GF-D8 (cell line): Measurements from ENCODE around the gene SPATA1.

Experiments used
- DNase-seq: peaks from one replicate; lab custom pipeline; 2025; lab: John Stamatoyannopoulos, UW

SPATA1 gene

GRCh38 chr1:84508510-84508909 is 2.3 kb downstream of the SPATA1 start:
- DNase-seq = no peak

DNA sequence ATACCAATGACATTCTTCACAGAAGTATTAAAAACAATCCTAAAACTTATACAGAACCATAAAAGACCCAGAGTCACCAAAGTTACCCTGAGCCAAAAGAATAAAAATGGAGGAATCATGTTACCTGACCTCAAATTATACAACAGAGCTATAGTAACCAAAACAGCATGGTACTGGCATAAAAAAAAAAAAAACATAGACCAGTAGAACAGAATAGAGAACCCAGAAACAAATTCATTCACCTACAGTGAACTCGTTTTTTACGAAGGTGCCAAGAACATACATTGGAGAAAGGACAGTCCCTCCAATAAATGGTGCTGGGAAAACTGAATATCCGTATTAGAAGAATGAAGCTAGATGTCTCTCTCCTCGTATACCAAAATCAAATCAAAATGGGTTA is 2.8 kb downstream of the SPATA1 start:
- no peak for DNase-seq

- no peak for DNase-seq
Observed at GRCh38 chr1:84510165-84510564, 4.0 kb downstream of the SPATA1 start.

DNA sequence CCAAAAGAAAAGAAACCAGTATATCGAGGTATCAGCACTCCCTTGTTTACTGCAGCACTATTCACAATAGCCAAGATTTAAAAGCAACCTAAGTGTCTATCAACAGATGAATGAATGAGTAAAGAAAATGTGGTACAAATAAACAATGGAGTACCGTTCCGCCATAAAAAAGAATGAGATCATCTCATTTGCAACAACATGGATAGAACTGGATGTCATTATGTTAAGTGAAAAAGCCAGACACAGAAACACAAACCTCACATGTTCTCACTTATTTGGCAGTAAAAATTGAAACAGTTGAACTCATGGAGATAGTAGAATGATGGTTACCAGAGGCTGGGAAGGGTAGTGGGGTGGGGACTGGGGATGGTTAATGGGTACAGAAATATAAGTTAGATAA is 4.5 kb downstream of the SPATA1 start:
- no peak for DNase-seq

- DNase-seq = no peak
Observed at GRCh38 chr1:84524590-84524989, 18.4 kb downstream of the SPATA1 start.

DNA sequence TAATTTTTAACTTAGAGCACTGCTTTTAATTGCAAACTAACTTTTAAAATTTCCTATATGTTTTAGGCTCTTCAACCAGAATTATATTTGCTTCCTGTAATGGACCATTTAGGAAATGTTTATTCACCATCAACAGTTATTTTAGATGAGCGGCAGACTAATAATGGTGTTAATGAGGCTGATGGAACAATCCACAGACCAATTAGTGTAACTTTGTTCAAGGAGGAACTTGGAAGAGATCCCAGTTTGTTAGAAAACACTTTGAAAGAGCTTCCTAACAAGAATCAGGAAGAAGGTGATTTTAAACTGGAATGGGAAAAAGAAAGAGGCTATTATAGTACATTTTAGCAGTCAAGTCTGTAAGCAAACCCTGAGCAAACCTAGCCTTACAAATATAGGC is 19.6 kb downstream of the SPATA1 start:
- DNase-seq = no peak

DNA sequence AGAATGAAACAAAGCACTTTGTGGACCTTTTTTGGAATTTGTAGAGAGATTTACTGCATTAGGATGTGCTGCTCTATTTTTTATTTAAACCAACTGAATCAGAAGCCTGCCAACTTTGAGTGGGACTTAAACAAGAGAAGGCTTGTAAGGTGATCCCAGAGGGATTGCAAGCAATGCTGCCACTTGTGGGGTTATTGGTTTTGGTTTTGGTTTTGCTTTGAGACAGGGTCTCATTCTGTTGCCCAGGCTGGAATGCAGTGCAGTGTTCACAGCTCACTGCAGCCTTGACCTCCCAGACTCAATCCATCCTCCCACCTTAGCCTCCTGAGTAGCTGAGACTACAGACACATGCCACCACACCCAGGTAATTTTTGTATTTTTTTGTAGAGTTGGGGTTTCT is 32.4 kb downstream of the SPATA1 start:
- no peak for DNase-seq

DNA sequence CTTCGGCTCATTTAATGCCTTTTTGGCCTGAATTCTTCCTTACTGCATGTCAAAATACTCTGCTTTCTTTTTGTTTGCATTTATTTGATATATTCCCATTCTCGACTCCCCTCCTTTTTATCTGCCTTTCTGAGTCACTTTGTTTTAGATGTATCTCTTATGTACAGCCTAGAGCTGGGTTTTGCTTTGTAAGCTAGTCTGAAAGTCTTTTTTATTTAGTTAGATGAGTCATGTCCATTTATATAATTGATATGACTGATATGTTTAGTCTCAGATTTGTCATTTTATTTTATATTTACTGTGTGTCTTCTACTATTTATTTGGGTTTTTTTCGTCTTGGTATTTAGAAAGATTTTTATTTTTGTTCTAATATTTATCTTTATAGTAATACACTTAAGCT is 33.8 kb downstream of the SPATA1 start:
- no peak for DNase-seq

DNA sequence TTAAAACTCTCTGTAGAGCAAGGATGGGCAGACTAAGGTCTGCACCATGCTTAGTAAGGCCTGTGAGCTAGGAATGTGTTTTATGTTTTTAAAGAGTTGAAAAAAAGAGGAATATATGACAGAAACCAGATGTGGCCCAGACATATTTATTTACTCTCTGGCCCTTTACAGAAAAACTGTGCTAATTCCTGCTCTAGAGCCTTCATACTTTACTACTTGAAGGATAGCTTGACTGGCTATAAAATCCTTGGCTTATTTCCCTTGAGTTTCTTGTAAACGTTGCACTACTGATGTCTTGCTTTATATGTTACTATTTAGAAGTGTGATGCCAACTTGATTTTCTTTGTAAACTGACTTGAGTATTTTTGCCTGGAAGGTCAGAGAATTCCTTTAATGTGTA is 34.6 kb downstream of the SPATA1 start:
- no peak for DNase-seq

GRCh38 chr1:84541679-84542078 is 35.5 kb downstream of the SPATA1 start:
- no peak for DNase-seq

DNA sequence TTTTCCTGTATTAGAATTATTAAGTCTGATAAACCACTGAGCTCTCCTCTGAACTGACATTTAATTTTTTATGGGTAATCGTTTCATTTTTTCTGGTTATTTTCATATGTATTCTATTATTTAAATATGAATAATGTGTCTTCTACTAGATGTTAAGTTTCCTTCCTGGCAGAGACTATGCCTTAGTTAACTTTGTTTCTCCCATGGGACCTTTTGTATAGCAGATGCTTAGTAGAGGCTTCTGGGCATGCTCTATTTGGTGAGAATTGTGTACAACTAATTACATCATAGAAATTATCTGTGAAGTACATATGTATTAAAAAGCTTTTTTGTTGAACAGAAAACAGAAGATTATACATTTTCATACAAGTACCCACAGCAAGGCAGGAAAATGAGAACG is 44.6 kb downstream of the SPATA1 start:
- DNase-seq = no peak

DNA sequence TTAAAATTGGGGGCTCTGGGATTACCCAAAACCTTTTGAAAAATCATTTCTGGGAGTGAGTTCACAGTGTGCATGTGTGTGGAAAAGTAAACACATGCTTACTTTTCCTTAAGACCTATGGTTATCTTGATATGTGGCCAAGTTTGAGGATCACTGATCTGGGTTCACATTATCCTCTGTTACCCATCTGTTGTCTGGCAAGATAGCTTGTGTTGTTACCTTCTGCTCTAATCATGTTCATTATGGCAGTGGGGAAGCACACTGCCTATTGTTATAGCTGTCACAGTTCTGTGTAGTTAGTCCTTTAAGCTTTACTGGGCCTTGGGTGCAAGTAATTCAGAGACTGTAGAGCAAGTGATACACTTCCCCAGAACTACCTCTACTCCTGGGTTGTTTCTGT is 63.0 kb downstream of the SPATA1 start:
- DNase-seq = no peak

- DNase-seq = no peak
Observed at GRCh38 chr1:84570436-84571149, 64.4 kb downstream of the SPATA1 start.

GRCh38 chr1:84571150-84571535 is 65.0 kb downstream of the SPATA1 start:
- no peak for DNase-seq

DNA sequence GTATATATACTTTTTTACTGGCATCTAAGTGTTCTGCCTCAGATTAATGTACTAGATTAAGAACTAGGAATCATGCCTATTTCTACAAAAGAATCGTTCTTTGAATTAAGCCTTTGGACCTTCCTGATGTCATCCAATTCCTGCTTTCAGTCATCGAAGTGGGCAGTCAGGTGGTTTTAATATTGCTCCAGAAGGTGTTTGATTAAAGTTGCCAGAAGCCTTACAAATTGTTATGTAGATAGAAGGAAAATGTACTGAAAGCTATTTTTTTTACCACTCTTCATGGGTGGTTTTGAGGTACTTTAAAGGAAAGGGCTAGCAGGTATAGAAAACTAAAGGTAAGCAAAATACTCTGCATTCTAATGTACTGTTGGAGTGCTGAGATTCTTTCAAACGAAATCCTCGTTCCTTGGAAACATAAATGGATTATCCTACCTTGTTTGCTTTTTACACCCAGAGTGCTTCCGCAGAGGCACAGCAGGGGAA is 67.3 kb downstream of the SPATA1 start:
- no peak for DNase-seq

DNA sequence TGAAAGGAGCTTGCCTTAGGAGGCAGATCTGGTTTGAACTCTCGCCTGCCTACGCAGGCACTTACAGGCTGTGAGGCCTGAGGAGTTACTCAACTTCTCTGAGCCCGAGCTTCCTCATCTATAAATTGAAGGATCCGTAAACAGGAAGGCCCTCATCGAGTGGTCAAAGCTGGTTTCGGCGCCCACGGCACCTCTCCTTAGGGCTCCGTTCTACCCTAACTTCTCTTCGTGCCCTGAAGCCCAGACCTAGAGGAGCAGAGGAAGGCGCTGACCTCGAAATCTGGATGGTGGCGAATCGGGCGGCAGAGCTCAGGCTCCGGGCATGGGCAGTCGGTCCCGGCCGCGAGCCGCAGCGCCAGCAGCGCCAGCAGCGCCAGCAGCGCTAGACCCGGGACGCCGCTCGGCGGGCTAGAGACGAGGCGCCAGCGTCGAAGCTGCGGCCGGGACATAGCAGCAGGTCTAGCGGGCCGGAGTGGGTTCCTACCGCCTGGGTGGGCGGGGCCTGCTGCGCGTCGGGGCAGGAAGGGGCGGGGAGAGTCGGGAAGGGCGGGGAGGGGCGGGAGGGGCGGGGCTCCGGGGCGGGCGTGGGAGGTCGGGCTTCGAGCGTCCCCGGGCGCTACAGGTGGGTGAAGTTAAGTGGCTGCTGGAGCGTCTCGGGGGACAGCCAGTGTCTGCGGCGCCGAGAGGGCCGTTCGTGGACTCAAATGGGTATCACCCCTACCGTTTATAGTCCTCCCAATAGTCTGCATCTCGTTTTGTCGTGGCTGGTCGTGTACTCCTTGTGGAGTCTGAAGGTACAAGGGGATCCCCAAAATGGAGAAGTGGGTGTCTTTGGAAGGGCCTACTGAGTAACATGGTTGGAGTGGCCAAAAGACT is 68.0 kb downstream of the SPATA1 start, which contains the start of gene CTBS:
Gene CTBS, minus strand, starts transcription at position 474 of the 876 bp plus-strand sequence. Its CDS starts 25 bp downstream, at position 449.
- DNase-seq = peak; percentile 88

DNA sequence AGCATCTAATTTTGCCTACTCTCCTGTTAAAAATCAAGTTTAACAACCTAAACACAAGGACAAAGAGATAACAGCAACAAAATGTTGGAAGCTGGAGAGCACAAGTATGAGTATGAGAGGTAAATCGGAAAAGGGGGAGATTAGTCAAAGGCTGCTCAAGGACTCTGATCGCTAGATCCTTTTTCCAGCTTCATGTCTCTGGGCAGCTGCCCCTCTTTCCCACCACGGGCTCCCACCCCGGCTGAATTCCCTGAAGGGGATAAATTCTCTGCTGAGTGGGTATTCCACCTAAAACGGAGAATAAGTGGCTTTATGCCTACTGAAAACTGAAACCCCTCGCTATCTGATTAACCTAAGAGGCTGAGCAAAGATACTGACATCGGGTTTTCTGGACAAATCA is 68.8 kb downstream of the SPATA1 start:
- DNase-seq = no peak

DNA sequence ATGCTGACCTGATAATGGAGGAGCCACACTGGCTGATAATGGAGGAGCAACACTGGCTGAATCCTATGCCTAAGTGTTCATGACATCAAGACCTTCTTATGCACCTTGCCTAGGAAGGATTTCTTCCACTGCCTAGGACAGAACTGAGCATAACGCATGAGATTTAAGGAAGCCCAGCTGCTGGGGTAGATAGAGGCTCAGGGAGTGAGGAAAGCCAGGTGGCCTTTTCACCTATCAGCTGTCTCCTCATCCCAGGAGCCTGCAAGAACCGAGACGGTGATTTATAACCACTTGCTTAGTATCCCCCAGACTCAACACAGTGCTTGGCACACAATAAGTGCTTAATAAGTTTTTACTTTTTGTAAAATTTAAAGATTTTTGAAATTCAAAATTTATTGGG is 75.5 kb downstream of the SPATA1 start:
- DNase-seq = no peak

- DNase-seq = no peak
Observed at GRCh38 chr1:84582802-84583587, 76.8 kb downstream of the SPATA1 start.

GRCh38 chr1:84583648-84584047 is 77.5 kb downstream of the SPATA1 start:
- DNase-seq = no peak

DNA sequence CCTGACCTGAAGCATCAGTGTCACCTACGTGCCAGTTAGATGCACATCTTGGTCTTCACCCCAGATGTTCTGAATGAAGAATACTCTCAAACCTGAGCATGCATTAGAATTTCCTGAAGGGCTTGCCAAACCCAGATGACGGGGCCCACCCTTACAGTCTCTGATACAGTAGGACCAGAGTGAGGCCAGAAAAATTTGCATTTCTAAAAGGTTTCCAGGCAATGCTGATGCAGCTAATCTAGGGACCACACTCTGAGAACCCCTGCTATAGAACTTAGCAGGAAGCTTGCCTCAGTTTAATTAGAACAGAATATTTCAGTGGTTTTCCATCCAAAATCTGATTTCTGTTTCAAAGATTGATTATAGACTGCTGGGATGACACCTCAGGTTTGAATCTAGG is 77.9 kb downstream of the SPATA1 start:
- DNase-seq = no peak

DNA sequence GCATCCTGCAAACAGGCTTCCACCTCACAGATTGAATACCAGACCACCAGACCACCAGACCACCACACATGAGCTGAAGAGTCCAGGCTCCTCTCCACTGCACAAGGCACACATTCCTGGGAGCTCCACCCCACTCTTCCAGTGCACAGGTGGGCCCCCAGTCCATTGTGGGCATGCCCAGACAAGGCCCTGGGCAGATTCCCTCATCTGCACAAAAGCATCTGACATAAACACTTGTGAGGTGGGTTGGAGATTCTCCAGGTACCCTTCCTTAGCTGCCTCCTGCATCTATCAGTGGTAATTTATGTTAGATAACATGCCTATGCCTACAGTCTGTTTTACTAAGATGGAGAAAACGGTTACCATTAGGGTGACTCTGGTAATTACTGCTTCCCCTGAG is 79.6 kb downstream of the SPATA1 start:
- DNase-seq = no peak
